ENCODE results near the gene ENOX1. TPM values are rescaled to one million over a fixed set of nuclear protein-coding genes. Genes with fewer than 3 reads are reported as not detected.

The ENOX1 gene
- total RNA-seq, 1 donor from 2014 or later, result 1.1 TPM

- Histone ChIP-seq H3K4me1 (peaks cover 15% of the 10 kb centered on the region), H3K79me2 (ENCODE audit: low read depth) (no peaks in the 10 kb centered on the region), H3K27ac (no peak overlapping the region), H2AFZ (replicated peaks) (no peak overlapping the region), H3K36me3 (no peaks in the 10 kb centered on the region), H3K4me2 (no peak overlapping the region), H4K20me1 (ENCODE audit: low read depth) (no peaks in the 10 kb centered on the region), H3F3A (ENCODE audit: low read depth) (no peaks in the 10 kb centered on the region), H3K27me3 (no peaks in the 10 kb centered on the region), H3K9me3 (ENCODE audit: low read depth) (no peaks in the 10 kb centered on the region), H3K9ac (no peak overlapping the region), H3K4me3 (no peak overlapping the region)
- Mint-ChIP-seq H3K36me3 (no peaks in the 10 kb centered on the region), H3K27ac (no peak overlapping the region), H3K4me3 (no peak overlapping the region), H3K9me3 (no peaks in the 10 kb centered on the region), H3K4me1 (peaks cover 8% of the 10 kb centered on the region), H3K27me3 (ENCODE audit: insufficient read depth, low read depth) (no peaks in the 10 kb centered on the region)
- TF ChIP-seq EZH2phosphoT487 (IDR thresholded peaks at IDR 0.05) (no peak), CTCF (IDR thresholded peaks at IDR 0.05) (no peak), EZH2 (IDR thresholded peaks at IDR 0.05) (no peak)
- DNase-seq (ENCODE audit: low spot score), result no peak
Measured at GRCh38 chr13:43387880-43388279, 398.9 kb downstream of the ENOX1 start.

GRCh38 chr13:43383498-43384165 lies 403.1 kb downstream of the ENOX1 start:
- H3F3A ChIP-seq (ENCODE audit: low read depth), result no peaks in the 10 kb centered on the region
- no peak overlapping the region for H2AFZ ChIP-seq (replicated peaks)
- H3K4me3 ChIP-seq, result no peak overlapping the region
- H4K20me1 ChIP-seq (ENCODE audit: low read depth), result no peaks in the 10 kb centered on the region
- no peaks in the 10 kb centered on the region for H3K36me3 ChIP-seq
- TF ChIP-seq EZH2phosphoT487 (IDR thresholded peaks at IDR 0.05) (no peak), EZH2 (IDR thresholded peaks at IDR 0.05) (no peak), CTCF (IDR thresholded peaks at IDR 0.05) (no peak)
- H3K79me2 ChIP-seq (ENCODE audit: low read depth), result no peaks in the 10 kb centered on the region
- DNase-seq (ENCODE audit: low spot score), result no peak
- Mint-ChIP-seq H3K4me1 (peaks cover 8% of the 10 kb centered on the region), H3K27me3 (ENCODE audit: insufficient read depth, low read depth) (no peaks in the 10 kb centered on the region), H3K27ac (no peak overlapping the region), H3K4me3 (no peak overlapping the region), H3K36me3 (no peaks in the 10 kb centered on the region), H3K9me3 (no peaks in the 10 kb centered on the region)
- no peak overlapping the region for H3K4me2 ChIP-seq
- H3K27me3 ChIP-seq, result no peaks in the 10 kb centered on the region
- H3K27ac ChIP-seq, result no peak overlapping the region
- H3K9me3 ChIP-seq (ENCODE audit: low read depth), result no peaks in the 10 kb centered on the region
- peaks cover 15% of the 10 kb centered on the region for H3K4me1 ChIP-seq
- H3K9ac ChIP-seq, result no peak overlapping the region

- H3K36me3 ChIP-seq, result no peaks in the 10 kb centered on the region
- Mint-ChIP-seq H3K27ac (no peak overlapping the region), H3K4me3 (no peak overlapping the region), H3K4me1 (peaks cover 8% of the 10 kb centered on the region), H3K9me3 (no peaks in the 10 kb centered on the region), H3K27me3 (ENCODE audit: insufficient read depth, low read depth) (no peaks in the 10 kb centered on the region), H3K36me3 (no peaks in the 10 kb centered on the region)
- H3K4me2 ChIP-seq, result no peak overlapping the region
- H3F3A ChIP-seq (ENCODE audit: low read depth), result no peaks in the 10 kb centered on the region
- no peak overlapping the region for H3K9ac ChIP-seq
- TF ChIP-seq EZH2phosphoT487 (IDR thresholded peaks at IDR 0.05) (no peak), EZH2 (IDR thresholded peaks at IDR 0.05) (no peak), CTCF (IDR thresholded peaks at IDR 0.05) (no peak)
- H3K9me3 ChIP-seq (ENCODE audit: low read depth), result no peaks in the 10 kb centered on the region
- H2AFZ ChIP-seq (replicated peaks), result no peak overlapping the region
- H3K27me3 ChIP-seq, result no peaks in the 10 kb centered on the region
- no peaks in the 10 kb centered on the region for H4K20me1 ChIP-seq (ENCODE audit: low read depth)
- DNase-seq (ENCODE audit: low spot score), result no peak
- H3K79me2 ChIP-seq (ENCODE audit: low read depth), result no peaks in the 10 kb centered on the region
- no peak overlapping the region for H3K27ac ChIP-seq
- no peak overlapping the region for H3K4me3 ChIP-seq
- peaks cover 15% of the 10 kb centered on the region for H3K4me1 ChIP-seq
Measured at GRCh38 chr13:43379738-43380137, 407.0 kb downstream of the ENOX1 start.
